ENCODE measurements around the gene OR6C6.
"Not testable (repeated sequence)": the region's sequence is repeated elsewhere in the genome, so short reads cannot be mapped to it uniquely, and the experiment has no call there.

The OR6C6 gene

DNA sequence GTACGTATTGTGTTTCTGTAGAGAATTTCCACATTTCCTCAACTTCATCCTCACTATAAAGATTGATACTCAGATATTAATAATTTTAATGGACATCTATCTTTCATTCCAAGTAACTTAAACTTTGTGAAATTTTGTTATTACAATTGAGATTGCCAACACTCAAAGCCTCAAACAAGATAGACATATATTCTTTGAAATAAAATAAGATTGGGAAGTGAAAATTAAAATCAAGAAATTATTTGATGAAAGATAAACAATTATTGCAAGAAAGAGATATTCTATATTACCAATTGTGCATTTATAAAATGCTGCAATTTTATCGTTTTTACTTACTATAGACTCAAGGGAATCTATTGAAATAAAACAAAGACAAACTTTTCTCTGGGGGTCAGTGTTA, at the start of gene OR6C6:
Gene OR6C6, minus strand, starts transcription at position 101 of the 400 bp plus-strand sequence. CDS start 1,337 bp downstream, outside the sequence.
- DNase-seq = no peak

DNA sequence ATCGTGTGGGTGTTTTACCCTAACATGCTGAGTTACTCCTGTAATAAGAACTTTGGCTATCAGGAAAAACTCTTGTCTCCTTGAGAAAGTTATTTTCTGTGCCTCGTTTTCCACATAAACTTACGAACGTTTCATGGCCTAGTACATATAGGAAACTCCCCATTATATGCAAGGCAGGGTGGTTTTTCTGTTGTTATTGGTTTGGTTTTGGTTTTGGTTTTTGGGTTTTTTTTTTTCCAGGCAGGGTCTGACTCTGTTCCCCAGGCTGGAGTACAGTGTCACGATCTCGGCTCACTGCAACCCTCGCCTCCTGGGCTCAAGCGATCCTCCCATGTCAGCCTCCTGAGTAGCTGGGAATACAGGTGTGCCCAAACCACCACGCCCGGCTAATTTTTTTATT, 39.6 kb upstream of the OR6C6 start:
- no peak for DNase-seq

DNA sequence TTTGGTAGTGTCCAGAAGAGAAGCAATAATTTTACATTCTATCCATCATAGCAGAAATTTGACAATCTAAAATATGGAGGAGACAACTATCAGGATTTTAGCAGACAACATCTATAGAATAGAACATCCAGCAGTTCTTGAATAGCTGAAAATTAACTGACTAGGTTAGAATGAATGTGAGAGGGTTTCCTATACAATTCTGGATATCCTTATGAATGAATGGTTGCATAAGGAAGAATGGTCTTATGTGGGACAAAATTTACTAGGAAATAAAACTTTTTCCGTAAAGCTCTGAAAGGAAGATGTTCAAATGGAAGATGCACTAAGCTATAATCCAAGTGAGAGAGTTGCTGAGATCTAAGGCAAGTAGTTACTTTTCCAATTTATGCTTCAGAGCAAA, 34.1 kb upstream of the OR6C6 start, which contains the start of gene OR6C3:
Gene OR6C3, plus strand, starts transcription at position 301 of the 400 bp plus-strand sequence. CDS start 955 bp downstream, outside the sequence.
- DNase-seq = no peak

DNA sequence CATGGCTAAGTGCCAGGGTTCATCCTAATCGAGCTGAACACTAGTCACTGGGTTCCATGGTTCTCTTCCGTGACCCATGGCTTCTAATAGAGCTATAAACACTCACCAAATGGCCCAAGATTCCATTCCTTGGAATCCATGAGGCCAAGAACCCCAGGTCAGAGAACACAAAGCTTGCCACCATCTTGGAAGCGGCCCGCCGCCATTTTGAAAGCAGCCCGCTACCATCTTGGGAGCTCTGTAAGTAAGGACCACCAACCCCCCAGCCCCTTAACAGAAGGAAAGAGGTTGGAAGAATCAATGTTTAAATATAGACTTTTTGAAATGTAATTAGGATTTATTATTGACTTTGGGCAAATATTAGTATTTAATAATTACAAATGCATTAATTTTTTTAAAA, 29.4 kb upstream of the OR6C6 start:
- DNase-seq = not testable (repeated sequence)

DNA sequence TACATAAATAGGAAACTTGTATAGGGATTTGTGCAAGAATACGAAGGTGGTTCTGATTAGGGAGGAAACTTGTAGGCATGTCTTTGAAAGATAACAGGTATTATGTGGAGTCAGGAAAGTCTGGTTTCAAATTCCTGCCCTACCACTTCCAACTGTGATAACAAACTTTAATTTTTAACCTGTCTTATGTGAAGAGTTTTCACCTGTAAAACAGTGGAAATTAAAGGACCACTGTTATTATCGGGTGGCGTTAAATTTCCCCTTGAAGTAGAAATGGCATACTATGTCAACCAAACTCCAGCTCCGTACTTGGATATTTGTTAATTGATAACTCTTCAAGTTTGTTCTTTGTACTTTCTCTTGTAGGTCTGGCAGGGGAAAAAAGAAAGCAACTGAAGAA, 23.8 kb upstream of the OR6C6 start:
- DNase-seq = no peak

DNA sequence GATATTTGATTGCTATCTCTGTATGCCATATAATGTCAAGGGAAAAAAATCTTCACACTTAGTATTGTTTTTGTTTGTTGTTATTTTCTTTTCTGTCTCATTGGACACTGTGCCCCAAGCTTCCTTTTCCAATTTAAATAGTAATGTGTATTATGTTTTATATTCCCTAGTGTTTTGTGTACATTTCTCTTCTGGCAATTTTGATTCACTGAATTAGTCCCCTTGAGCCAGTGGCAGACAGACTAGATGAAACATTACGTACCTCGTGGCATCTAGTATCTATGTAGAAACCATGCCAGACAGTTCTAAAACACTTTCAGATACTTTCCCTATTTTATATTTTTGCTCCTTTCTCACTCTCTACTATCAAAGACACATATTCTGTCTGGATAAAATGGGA, 17.7 kb upstream of the OR6C6 start, which contains the start of gene OR6C1:
Gene OR6C1, plus strand, starts transcription at position 301 of the 400 bp plus-strand sequence. CDS start 6,257 bp downstream, outside the sequence.
- DNase-seq = no peak

DNA sequence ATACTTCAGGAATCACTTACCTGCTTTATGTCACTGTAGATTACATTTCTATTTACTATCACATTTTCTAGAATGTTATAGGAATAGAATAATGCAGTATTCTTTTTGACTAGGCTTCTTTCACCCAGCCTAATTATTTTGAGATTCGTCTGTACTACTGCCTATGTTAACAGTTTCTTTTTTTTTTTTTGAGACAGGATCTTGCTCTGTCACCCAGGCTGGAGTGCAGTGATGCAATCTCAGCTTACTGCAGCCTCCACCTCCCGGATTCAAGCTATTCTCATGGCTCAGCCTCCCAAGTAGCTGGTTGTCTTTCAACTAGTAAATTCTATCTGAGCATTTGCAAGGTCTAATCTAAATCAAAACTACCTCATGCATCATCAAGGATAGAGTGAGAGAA, 6.4 kb downstream of the OR6C6 start:
- no peak for DNase-seq

DNA sequence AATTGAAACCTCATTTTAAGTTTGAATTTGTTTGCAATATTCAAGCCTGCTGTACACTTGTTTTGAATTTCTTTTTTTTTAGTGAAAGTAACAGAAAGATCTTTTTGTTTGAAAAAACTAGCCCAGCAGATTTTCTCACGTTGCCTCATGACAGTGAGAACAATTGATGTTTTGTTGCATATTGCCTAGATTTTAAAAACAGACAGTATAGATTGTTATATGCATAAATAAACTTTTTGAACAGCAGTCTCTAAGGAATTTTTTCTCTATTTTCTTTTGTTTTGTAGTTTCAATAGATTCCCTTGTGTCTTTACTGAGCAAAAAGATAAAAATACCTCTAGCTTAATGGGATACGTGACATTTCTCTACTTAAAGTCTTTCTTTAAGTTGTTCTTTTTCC, 15.4 kb downstream of the OR6C6 start:
- no peak for DNase-seq

DNA sequence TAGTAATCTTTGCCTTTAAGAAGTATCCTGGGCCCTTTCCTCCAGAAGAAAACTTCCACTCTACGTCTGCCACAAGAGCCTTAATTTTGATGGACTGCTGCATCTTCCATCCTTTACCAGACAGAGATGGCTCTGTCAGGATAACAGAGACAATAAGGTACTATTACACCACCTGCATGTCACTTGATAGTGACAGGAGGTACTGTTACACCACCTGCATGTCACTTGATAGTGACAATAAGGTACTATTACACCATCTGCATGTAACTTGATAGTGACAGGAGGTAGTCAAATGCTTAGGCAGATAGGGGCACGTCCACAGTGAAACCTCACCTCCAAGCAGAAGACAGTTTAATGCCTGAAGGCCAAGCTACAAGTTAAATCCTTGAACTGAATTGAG, 38.1 kb downstream of the OR6C6 start:
- DNase-seq = no peak

DNA sequence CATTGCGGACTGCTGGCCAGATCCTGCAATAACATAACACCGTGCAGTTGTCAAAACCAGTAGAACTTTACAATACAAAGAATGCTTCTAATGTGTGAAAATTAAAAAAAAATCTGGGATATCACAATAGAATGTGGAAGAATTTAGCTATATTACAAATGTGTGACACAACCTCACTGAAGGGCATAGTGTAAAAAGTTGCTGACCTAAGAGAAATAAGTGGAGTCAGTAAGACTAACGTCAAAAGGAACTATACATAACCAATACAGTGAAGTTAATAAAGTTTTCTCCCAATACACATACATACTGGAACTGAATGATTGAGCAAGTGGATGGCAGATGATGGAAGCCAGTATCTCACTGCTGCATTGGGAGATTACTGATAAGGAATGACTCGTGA, 39.5 kb downstream of the OR6C6 start:
- no peak for DNase-seq

DNA sequence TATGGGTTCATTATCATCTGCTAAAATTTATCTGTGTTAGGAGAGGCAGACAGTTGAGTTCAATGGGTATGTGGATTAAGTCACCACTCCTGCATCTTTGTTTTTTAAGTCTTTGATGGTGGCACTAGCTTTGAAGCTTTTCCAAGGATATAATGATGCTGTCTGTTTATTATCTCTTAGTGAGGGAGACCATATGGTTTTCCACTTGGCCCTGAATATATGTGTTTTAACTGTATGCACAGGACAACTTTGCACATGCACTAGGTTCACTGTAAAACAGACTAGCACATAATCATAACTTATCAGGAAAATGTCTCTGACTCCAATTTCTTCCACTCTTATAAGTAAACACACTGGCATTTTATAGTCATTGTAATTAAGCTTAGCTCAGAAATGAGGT, 43.1 kb downstream of the OR6C6 start:
- no peak for DNase-seq

DNA sequence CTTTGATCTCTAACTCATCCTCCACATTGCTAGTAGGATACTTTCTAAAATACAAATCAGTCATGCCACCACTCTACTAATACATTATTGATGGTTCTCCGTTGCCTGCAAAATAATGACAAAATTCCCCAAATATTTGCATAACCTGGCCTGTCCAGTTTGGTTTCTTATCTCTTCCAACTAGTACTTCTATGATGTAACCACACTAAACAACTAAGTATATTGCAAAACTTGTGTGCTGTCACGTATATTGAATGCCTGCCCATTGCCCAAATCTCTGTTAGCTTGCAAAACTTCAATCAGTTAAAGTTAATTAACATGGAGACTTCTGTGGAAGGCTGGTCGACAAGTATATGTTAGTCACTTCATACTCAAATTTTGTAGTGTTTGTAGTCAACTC, 45.4 kb downstream of the OR6C6 start:
- no peak for DNase-seq

DNA sequence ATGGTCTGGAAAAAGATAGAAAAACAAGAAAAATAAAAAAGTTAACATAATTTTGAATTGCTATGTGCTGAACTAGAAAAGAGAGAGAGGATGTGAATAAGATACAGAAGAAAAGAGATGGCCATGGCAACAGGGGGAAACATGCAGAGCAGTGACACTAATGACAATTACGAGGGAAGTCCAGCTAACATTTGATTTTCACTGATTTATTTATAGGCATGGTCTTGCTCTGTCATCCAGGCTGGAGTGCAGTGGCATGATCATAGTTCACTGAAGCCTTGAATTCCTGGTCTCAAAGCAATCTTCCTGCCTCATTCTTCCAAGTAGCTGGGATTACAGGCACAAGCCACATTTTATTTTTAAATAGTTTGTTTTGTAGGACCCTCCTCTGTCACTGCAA, 50.2 kb downstream of the OR6C6 start:
- no peak for DNase-seq

DNA sequence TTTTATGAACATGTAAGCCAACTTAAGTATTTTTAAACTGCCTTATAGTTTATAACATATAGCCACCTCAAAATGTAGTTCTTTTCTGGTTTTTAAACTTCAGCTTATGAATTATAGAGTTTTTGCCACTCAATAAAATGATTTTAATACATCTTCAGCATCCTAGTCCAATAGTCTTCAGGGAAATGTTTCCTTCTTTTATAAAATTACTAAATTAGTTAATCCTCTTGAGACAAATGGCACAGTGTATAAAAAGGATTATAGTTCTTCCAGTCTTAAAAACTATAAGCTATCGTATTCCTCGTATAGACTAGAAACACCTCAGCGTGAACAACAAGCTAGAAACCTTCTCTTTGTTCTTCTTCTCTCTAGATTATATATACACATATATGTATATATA, 52.1 kb downstream of the OR6C6 start, which contains the start of gene OR6C74:
Gene OR6C74, plus strand, starts transcription at position 301 of the 400 bp plus-strand sequence. CDS start 2,679 bp downstream, outside the sequence.
- DNase-seq = no peak

Data from stimulated activated naive CD4-positive, alpha-beta T cell treated with Interleukin-2 at 50 U/mL for 16 hours (primary cell).